ENCODE measurements around the gene TWIST2.

DNA sequence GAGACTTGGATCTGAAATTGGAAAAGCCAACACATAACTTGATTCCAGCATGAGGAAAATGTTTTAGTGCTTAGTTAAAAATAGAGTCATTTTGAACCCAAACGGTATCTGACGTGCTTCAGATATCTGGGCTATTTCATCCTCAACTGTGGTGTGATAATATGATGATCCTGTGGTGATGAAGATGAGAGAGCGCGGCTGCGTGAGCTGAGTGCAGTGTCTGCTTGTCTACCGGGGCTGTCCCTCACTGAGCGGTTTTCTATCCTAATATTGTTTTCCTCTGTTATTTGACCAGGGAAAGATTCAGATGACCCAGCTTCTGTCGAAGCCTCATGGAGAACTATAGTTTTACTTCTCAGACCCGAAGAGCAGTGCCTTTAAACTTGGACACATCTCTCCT is 5.8 kb downstream of the TWIST2 start:
- TF ChIP-seq, protein P1, sequence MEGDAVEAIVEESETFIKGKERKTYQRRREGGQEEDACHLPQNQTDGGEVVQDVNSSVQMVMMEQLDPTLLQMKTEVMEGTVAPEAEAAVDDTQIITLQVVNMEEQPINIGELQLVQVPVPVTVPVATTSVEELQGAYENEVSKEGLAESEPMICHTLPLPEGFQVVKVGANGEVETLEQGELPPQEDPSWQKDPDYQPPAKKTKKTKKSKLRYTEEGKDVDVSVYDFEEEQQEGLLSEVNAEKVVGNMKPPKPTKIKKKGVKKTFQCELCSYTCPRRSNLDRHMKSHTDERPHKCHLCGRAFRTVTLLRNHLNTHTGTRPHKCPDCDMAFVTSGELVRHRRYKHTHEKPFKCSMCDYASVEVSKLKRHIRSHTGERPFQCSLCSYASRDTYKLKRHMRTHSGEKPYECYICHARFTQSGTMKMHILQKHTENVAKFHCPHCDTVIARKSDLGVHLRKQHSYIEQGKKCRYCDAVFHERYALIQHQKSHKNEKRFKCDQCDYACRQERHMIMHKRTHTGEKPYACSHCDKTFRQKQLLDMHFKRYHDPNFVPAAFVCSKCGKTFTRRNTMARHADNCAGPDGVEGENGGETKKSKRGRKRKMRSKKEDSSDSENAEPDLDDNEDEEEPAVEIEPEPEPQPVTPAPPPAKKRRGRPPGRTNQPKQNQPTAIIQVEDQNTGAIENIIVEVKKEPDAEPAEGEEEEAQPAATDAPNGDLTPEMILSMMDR (IDR thresholded peaks at IDR 0.05), result no peak
- no peak for TF ChIP-seq POLR2A (IDR thresholded peaks at IDR 0.05; ENCODE audit: low read depth)
- TF ChIP-seq EP300 (IDR thresholded peaks at IDR 0.05), result no peak
- TF ChIP-seq POLR2AphosphoS5 (IDR thresholded peaks at IDR 0.05), result no peak

Measured in esophagus muscularis mucosa (tissue), 4 donors.